IMR-90 (cell line): ENCODE results near the gene FFAR2. TPM values are rescaled to one million over a fixed set of nuclear protein-coding genes. Genes with fewer than 3 reads are reported as not detected.

Experiments
- ATAC-seq: fragments of 200-7000 bp; cut with Tn5 transposase; 2 replicates; pipeline ENCODE4 v1.9.1; 2020; ENCODE audit warnings: low read depth, mild to moderate bottlenecking, moderate library complexity
- BruUV-seq: library from RNA; stranded (reverse); fragments of 400-500 nt; replicated peaks from 2 replicates; lab custom pipeline; 2021; lab: Mats Ljungman, UMichigan
- CTCF ChIA-PET: fragments of 300-600 bp; formaldehyde crosslinking; extraction: SDS; loops from one replicate; lab custom pipeline; 2021; ENCODE audit warnings: antibody characterized with exemption; lab: Yijun Ruan, JAX
- POLR2A ChIA-PET: fragments of 300-600 bp; sonication (Branson Sonifier 250); formaldehyde crosslinking; loops from one replicate; lab custom pipeline; 2022; ENCODE audit warnings: antibody characterized with exemption; ENCODE audit not compliant: unreplicated experiment; lab: Charles Lee
- DNase-seq: peaks from one replicate; pipeline ENCODE4 v3.0.0; 2013
- H2AFZ ChIP-seq: replicated peaks from 2 replicates; pipeline ENCODE3; 2013; ENCODE audit warnings: low read length, mild to moderate bottlenecking; ENCODE audit not compliant: poor library complexity
- H2AK5ac ChIP-seq: 2 replicates; pipeline ENCODE4 v1.6.1; 2013; ENCODE audit warnings: low read depth, low read length, inconsistent platforms
- H2AK9ac ChIP-seq: replicated peaks from 2 replicates; pipeline ENCODE3; 2013; ENCODE audit warnings: mild to moderate bottlenecking, low read depth, low read length, moderate library complexity; ENCODE audit not compliant: poor library complexity
- H2BK120ac ChIP-seq: 2 replicates; pipeline ENCODE4 v1.6.1; 2013; ENCODE audit warnings: low read depth, low read length, inconsistent platforms
- H2BK15ac ChIP-seq: 3 replicates; pipeline ENCODE4 v1.6.1; 2013; ENCODE audit warnings: low read depth, low read length, inconsistent platforms
- H2BK20ac ChIP-seq: 2 replicates; pipeline ENCODE4 v1.6.1; 2013; ENCODE audit warnings: low read depth, mild to moderate bottlenecking, inconsistent platforms, low read length, moderate library complexity
- H2BK5ac ChIP-seq: 2 replicates; pipeline ENCODE4 v1.6.1; 2013; ENCODE audit warnings: mild to moderate bottlenecking, low read depth, low read length, inconsistent platforms; ENCODE audit not compliant: poor library complexity, severe bottlenecking
- H3K14ac ChIP-seq: replicated peaks from 2 replicates; pipeline ENCODE4 v1.6.1; 2013; ENCODE audit warnings: low read depth, low read length, inconsistent platforms
- H3K18ac ChIP-seq: 2 replicates; pipeline ENCODE4 v1.6.1; 2013; ENCODE audit warnings: low read depth, low read length, control low read depth
- H3K23ac ChIP-seq: 2 replicates; pipeline ENCODE4 v1.6.1; 2013; ENCODE audit warnings: low read depth, low read length, inconsistent platforms
- H3K27ac ChIP-seq: 2 replicates; pipeline ENCODE4 v1.5.1; 2013; ENCODE audit warnings: mild to moderate bottlenecking, control low read depth, low read length; ENCODE audit not compliant: insufficient read depth
- H3K27me3 ChIP-seq: 2 replicates; pipeline ENCODE4 v1.6.1; 2013; ENCODE audit warnings: low read length; ENCODE audit not compliant: control insufficient read depth, insufficient read depth
- H3K36me3 ChIP-seq: 2 replicates; pipeline ENCODE4 v1.6.1; 2013; ENCODE audit warnings: low read length, mixed read lengths; ENCODE audit not compliant: control insufficient read depth, insufficient read depth
- H3K4ac ChIP-seq: 2 replicates; pipeline ENCODE4 v1.6.1; 2013; ENCODE audit warnings: low read depth, low read length, inconsistent platforms
- H3K4me1 ChIP-seq: 2 replicates; pipeline ENCODE4 v1.6.1; 2013; ENCODE audit warnings: low read length, mixed read lengths; ENCODE audit not compliant: control insufficient read depth, insufficient read depth
- H3K4me2 ChIP-seq: 2 replicates; pipeline ENCODE4 v1.6.1; 2013; ENCODE audit warnings: low read depth, mild to moderate bottlenecking, control low read depth, low read length, moderate library complexity
- H3K4me3 ChIP-seq: 2 replicates; pipeline ENCODE4 v1.5.1; 2013; ENCODE audit warnings: low read depth, mild to moderate bottlenecking, control low read depth, low read length, moderate library complexity; ENCODE audit not compliant: insufficient read depth
- H3K56ac ChIP-seq: 2 replicates; pipeline ENCODE4 v1.6.1; 2013; ENCODE audit warnings: low read length, inconsistent platforms; ENCODE audit not compliant: insufficient read depth; ENCODE audit errors: extremely low read depth
- H3K79me1 ChIP-seq, 2 experiments: 2 replicates each; pipeline ENCODE4 v1.6.1; 2013; ENCODE audit warnings: low read length in 2 of 2, inconsistent platforms in 1 of 2, low read depth in 1 of 2
- H3K9ac ChIP-seq: 2 replicates; pipeline ENCODE4 v1.6.1; 2013; ENCODE audit warnings: low read depth, low read length, control low read depth
- H3K9me1 ChIP-seq: 2 replicates; pipeline ENCODE4 v1.6.1; 2013; ENCODE audit warnings: low read length, inconsistent platforms; ENCODE audit not compliant: insufficient read depth
- H3K9me3 ChIP-seq: 2 replicates; pipeline ENCODE4 v1.6.1; 2013; ENCODE audit warnings: low read length; ENCODE audit not compliant: control insufficient read depth, insufficient read depth
- H4K20me1 ChIP-seq: 2 replicates; pipeline ENCODE4 v1.6.1; 2013; ENCODE audit warnings: low read length, inconsistent platforms; ENCODE audit not compliant: insufficient read depth
- H4K5ac ChIP-seq: 2 replicates; pipeline ENCODE4 v1.6.1; 2013; ENCODE audit warnings: mild to moderate bottlenecking, low read depth, low read length, control low read depth
- H4K8ac ChIP-seq, 2 experiments: 2 replicates each; pipeline ENCODE4 v1.6.1; 2013; ENCODE audit warnings: low read depth in 2 of 2, low read length in 2 of 2, control low read depth in 1 of 2, inconsistent platforms in 1 of 2
- H4K91ac ChIP-seq: 2 replicates; pipeline ENCODE4 v1.6.1; 2013; ENCODE audit warnings: low read depth, low read length, inconsistent platforms; ENCODE audit not compliant: insufficient read depth
- BHLHE40 ChIP-seq: fragments of 150-350 bp; IDR thresholded peaks from 2 replicates; pipeline ENCODE4 v1.6.1; 2016; ENCODE audit warnings: mild to moderate bottlenecking, low read depth, low read length
- CHD1 ChIP-seq: IDR thresholded peaks from 2 replicates; pipeline ENCODE4 v1.6.1; 2012; ENCODE audit warnings: low read depth, low read length, improper control_type of control experiment
- MAFK ChIP-seq: IDR thresholded peaks from 2 replicates; pipeline ENCODE4 v1.6.1; 2012; ENCODE audit warnings: low read depth, low read length, improper control_type of control experiment
- MAZ ChIP-seq: IDR thresholded peaks from 2 replicates; pipeline ENCODE4 v1.6.1; 2012; ENCODE audit warnings: low read depth, mild to moderate bottlenecking, low read length, improper control_type of control experiment, moderate library complexity, borderline replicate concordance
- MXI1 ChIP-seq: IDR thresholded peaks from 2 replicates; pipeline ENCODE4 v1.6.1; 2012; ENCODE audit warnings: low read depth, mild to moderate bottlenecking, low read length, moderate library complexity, borderline replicate concordance
- NFE2L2 ChIP-seq: fragments of 150-350 bp; IDR thresholded peaks from 2 replicates; pipeline ENCODE4 v1.6.1; 2016; ENCODE audit warnings: low read depth, mild to moderate bottlenecking, low read length
- POLR2A ChIP-seq: IDR thresholded peaks from 2 replicates; pipeline ENCODE4 v1.6.1; 2012; ENCODE audit warnings: mild to moderate bottlenecking, low read depth, low read length
- RCOR1 ChIP-seq: IDR thresholded peaks from 2 replicates; pipeline ENCODE4 v1.6.1; 2012; ENCODE audit warnings: mild to moderate bottlenecking, low read length, improper control_type of control experiment; ENCODE audit not compliant: insufficient replicate concordance
- SMC3 ChIP-seq: fragments of 150-350 bp; IDR thresholded peaks from 2 replicates; pipeline ENCODE4 v1.6.1; 2016; ENCODE audit warnings: low read depth, mild to moderate bottlenecking, antibody characterized with exemption, low read length, moderate library complexity
- WGBS, 2 experiments: methylation state at CpG; one replicate each; pipeline versions ENCODE4 v1.1.5 to v1.1.7; 2013; ENCODE audit warnings: missing lambda C conversion rate in 2 of 2; ENCODE audit not compliant: insufficient read length in 1 of 2; ENCODE audit errors: extremely low coverage in 2 of 2; 5-methylcytosine and 5-hydroxymethylcytosine counted together
- dilution Hi-C: fragments of 300-500 bp; cut with HindIII; formaldehyde crosslinking; loops from one replicate; pipeline ENCODE4 v1.14.3; 2018; ENCODE audit warnings: low sequenced_read_pairs; ENCODE audit not compliant: unreplicated experiment
- in situ Hi-C: fragments of 300-500 bp; cut with MboI; formaldehyde crosslinking; loops from 3 replicates; pipeline ENCODE4 v1.14.3; 2019; ENCODE audit warnings: low sequenced_read_pairs, inconsistent platforms, mixed read lengths
- intact Hi-C: fragments of 100-400 bp; cut with micrococcal nuclease; formaldehyde crosslinking; loops from 2 replicates; pipeline ENCODE4 v1.10.0; 2022
- polyA plus RNA-seq, 3 experiments: library from polyadenylated mRNA; depleted of rRNA; stranded (reverse); fragments of >200 nt; gene quantifications; 2 replicates each; pipeline ENCODE4 v1.2.3, GENCODE V29; 2012; ENCODE audit warnings: low replicate concordance in 1 of 3
- total RNA-seq: library from RNA; depleted of rRNA; stranded (reverse); fragments of >200 nt; gene quantifications from 2 replicates; pipeline ENCODE4 v1.2.3, GENCODE V29; 2012
- TF ChIP-seq, protein P1 (sequence below): fragments of 150-350 bp; IDR thresholded peaks from 2 replicates; pipeline ENCODE4 v1.6.1; 2017; ENCODE audit warnings: mild to moderate bottlenecking, antibody characterized with exemption, low read length, low read depth

FFAR2 gene
- total and polyA plus RNA-seq, 2 of the 4 experiments (the other 2 are of a cell fraction), result not detected

GRCh38 chr19:35454663-35455062 is 6.6 kb downstream of the FFAR2 start:
- no peak overlapping the region for H2AK5ac ChIP-seq
- no peak for ATAC-seq
- DNase-seq, result no peak
- H3K36me3 ChIP-seq, result no peaks in the 10 kb centered on the region
- no peak overlapping the region for H2AFZ ChIP-seq
- no peaks in the 10 kb centered on the region for H3K9me1 ChIP-seq
- H3K27ac ChIP-seq, result no peak overlapping the region
- H3K4me1 ChIP-seq, result no peaks in the 10 kb centered on the region
- H3K4me3 ChIP-seq, result no peak overlapping the region
- no peak overlapping the region for H4K8ac ChIP-seq
- dilution Hi-C loops, result no loop called here
- no peak overlapping the region for H3K9ac ChIP-seq
- H2BK20ac ChIP-seq, result no peak overlapping the region
- H4K20me1 ChIP-seq, result no peaks in the 10 kb centered on the region
- H2BK5ac ChIP-seq, result no peak overlapping the region
- ChIA-PET CTCF (no interaction called here), POLR2A (no interaction called here)
- H3K18ac ChIP-seq, result no peak overlapping the region
- H3K56ac ChIP-seq, result no peak overlapping the region
- peaks cover 3% of the 10 kb centered on the region; the same call in 1 of the 2 replicates for H3K27me3 ChIP-seq
- H3K4ac ChIP-seq, result no peak overlapping the region
- H3K79me1 ChIP-seq, result no peaks in the 10 kb centered on the region
- no peak overlapping the region for H3K14ac ChIP-seq
- no peak overlapping the region for H2AK9ac ChIP-seq
- 83% methylated on average over 1 of the region's 2 CpGs; no CpG with 5 or more reads in 1 of the 2 experiments for whole genome bisulfite sequencing, 2 experiments
- no peak overlapping the region for H3K23ac ChIP-seq
- H2BK120ac ChIP-seq, result no peak overlapping the region
- H3K9me3 ChIP-seq, result no peaks in the 10 kb centered on the region
- in situ Hi-C loops, result no loop called here
- H2BK15ac ChIP-seq, result no peak overlapping the region
- intact Hi-C loops, result no loop called here
- no TSS peak for BruUV-seq
- H3K4me2 ChIP-seq, result no peak overlapping the region
- no peak overlapping the region for H4K5ac ChIP-seq
- no peak overlapping the region for H4K91ac ChIP-seq
- TF ChIP-seq MAFK (no peak), POLR2A (no peak), BHLHE40 (no peak), MXI1 (no peak), MAZ (no peak), CHD1 (no peak), SMC3 (no peak), RCOR1 (no peak), NFE2L2 (no peak)
- TF ChIP-seq, protein P1, sequence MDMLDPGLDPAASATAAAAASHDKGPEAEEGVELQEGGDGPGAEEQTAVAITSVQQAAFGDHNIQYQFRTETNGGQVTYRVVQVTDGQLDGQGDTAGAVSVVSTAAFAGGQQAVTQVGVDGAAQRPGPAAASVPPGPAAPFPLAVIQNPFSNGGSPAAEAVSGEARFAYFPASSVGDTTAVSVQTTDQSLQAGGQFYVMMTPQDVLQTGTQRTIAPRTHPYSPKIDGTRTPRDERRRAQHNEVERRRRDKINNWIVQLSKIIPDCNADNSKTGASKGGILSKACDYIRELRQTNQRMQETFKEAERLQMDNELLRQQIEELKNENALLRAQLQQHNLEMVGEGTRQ, result no peak
